LNCaP clone FGC (cell line): ENCODE results near the gene DDX6.
"Not testable (repeated sequence)": the region's sequence is repeated elsewhere in the genome, so short reads cannot be mapped to it uniquely, and the experiment has no call there.

ENCODE experiments used
- DNase-seq: peaks from one replicate; pipeline ENCODE4 v3.0.0-alpha.2; 2011; ENCODE audit warnings: low read depth
- H3K4me3 ChIP-seq: 2 replicates; pipeline ENCODE4 v1.5.1; 2011; ENCODE audit warnings: mild to moderate bottlenecking, low read depth, low read length, control low read depth
- CTCF ChIP-seq: IDR thresholded peaks from 2 replicates; pipeline ENCODE4 v1.5.1; 2012; ENCODE audit warnings: mild to moderate bottlenecking; ENCODE audit not compliant: control insufficient read depth, insufficient read depth; ENCODE audit errors: extremely low read depth

DDX6 gene

DNA sequence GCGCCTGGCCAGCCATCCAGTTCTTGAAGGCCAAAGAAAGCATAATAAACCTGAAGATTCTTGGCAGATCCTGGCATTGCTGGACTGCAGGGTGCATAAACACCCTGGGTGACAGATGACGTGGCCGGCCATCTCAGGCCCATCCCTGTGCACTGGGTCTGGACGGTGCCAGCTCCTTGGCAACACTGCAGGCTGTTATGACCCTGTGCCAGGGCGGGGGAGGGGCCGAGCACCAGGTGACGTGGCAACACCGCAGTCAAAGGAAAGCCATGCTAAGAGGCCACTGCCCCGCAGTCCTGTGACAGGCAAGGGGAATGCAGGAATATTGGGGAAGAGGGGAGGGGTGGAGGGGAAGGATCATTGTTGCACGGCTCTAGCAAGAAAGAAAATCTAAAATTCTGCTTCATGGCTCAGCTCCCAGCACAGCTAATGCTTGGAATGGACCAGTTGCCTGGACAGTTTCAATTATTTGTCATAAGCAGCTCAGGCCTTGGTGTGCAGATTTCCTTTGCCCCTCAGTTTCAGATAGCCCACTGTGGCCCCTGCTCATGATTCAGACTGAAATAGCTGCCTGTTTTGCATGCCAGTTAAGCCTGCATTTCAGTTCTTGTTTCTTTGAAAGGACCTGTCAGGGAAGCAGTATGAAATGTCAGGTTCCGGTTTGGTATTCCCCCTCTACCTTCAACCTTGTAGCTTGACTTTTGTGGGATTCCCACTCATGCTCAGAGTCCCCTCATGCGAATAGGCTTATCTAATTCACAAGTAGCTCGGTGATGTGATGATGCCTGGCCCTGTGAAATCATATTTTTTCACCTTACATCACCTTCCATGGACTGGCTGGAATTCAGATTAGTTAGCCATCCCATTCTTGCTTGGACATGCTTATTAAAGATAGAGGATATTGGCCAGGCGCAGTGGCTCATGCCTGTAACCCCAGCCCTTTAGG, 29.7 kb upstream of the DDX6 start:
- TF ChIP-seq CTCF, result no peak
- H3K4me3 ChIP-seq, result no peak overlapping the region
- peak; percentile 99 for DNase-seq

GRCh38 chr11:118820025-118820379, 29.0 kb upstream of the DDX6 start:
- H3K4me3 ChIP-seq, DNase-seq: not testable (repeated sequence)

DNA sequence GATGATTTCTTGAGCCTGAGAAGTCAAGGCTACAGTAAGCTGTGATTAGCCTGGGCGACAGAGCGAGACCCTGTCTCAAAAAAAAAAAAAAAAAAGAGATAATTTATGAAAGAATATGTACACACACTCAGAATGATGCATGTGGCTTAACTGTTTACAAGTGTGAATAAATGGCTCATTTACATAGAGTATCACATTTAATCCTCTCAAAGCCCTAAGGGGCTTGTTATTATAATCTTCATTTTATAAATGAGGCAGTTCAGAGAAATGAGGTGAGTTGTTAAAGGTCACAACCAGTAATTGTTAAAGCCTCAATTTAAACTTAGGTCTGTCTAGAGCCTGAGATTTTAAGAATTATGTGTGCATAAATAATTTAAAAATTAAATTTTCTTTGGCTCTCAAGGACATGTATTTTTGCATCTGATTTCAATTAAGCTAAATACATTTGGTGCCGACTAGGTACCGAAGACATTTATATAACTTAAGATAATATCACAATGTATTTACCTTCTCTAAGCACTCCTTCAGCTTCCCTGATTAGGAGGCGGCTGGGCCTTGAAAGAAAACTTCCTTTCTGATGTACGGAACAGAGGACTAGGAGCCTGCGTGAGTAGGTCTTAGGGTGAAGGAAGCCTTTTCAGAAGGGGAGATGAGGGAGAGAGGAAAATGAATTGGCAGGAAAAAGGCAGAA, 28.5 kb upstream of the DDX6 start:
- no peak for DNase-seq
- no peak for TF ChIP-seq CTCF
- no peak overlapping the region for H3K4me3 ChIP-seq

DNA sequence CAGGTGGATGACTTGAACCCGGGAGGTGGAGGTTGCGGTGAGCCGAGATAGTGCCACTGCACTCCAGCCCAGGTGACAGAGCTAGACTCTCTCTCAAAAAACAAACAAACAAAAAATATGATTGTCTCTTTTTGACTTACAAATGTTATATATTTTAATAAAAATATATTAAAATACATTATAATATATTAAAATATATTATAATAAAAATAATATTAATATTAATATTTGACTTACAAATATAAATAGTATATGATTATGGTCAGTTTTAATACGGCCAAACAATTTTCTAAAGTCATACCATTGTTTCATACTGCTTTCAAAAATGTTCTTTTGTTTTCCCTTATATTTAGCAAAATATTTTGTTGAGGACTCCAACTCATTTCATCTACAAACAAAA, 27.2 kb upstream of the DDX6 start:
- DNase-seq, result no peak
- no peak for TF ChIP-seq CTCF
- no peak overlapping the region for H3K4me3 ChIP-seq

DNA sequence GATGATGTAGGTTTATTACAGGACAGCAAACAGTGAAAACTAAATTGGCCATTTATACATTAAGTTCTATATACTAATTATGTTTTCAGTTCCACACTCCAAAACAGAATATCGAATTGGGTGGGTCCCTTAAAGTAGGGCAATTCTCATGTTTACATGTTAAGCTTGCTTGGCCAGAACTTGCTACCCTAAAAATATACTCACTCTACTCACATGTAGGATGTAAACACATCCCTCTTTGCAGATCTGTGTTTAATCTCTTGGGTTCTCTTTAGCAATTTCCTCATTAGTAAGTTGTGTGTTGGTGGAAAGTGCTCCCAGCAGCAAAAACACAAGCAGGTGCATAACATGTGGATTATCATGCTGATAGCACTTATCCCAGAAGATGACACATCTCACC, 22.6 kb upstream of the DDX6 start:
- no peak for DNase-seq
- no peak overlapping the region for H3K4me3 ChIP-seq
- TF ChIP-seq CTCF, result no peak

GRCh38 chr11:118812485-118812884, 21.5 kb upstream of the DDX6 start:
- DNase-seq, result no peak
- no peak overlapping the region for H3K4me3 ChIP-seq
- no peak for TF ChIP-seq CTCF
